Left lung (tissue), 10 donors: ENCODE measurements around the gene MMP25. TPM values are rescaled to one million over a fixed set of nuclear protein-coding genes. Genes with fewer than 3 reads are reported as not detected.

Experiments used
- ATAC-seq: fragments of 200-7000 bp; cut with Tn5 transposase; one replicate; pipeline ENCODE4 v1.9.1; 2020; ENCODE audit warnings: moderate library complexity
- DNase-seq, 4 donors: peaks; one replicate each; pipeline ENCODE4 v3.0.0-alpha.2; 2013 to 2020
- H3K27ac ChIP-seq, 2 donors: fragments of 200-600 bp; sonication (generic) in 1 of 2; one replicate each; pipeline versions ENCODE4 v1.5.0 to v1.8.0; 2020 to 2021
- H3K27me3 ChIP-seq, 2 donors: fragments of 200-600 bp; sonication (generic) in 1 of 2; one replicate each; pipeline versions ENCODE4 v1.5.0 to v1.8.0; 2020 to 2021
- H3K36me3 ChIP-seq, 2 donors: fragments of 200-600 bp; sonication (generic) in 1 of 2; one replicate each; pipeline versions ENCODE4 v1.5.0 to v1.8.0; 2020 to 2021
- H3K4me1 ChIP-seq, 2 donors: fragments of 200-600 bp; one replicate each; pipeline ENCODE4 v1.8.0; 2021
- H3K4me3 ChIP-seq, 2 donors: fragments of 200-600 bp; sonication (generic) in 1 of 2; one replicate each; pipeline versions ENCODE4 v1.5.0 to v1.8.0; 2020 to 2021; ENCODE audit warnings: mild to moderate bottlenecking in 1 of 2
- H3K9me3 ChIP-seq, 2 donors: fragments of 200-600 bp; sonication (generic) in 1 of 2; one replicate each; pipeline versions ENCODE4 v1.5.0 to v1.8.0; 2020 to 2021
- CTCF ChIP-seq, 2 donors: fragments of 200-600 bp; sonication (generic) in 1 of 2; IDR thresholded peaks; one replicate each; pipeline versions ENCODE4 v1.5.0 to v1.8.0; 2021; ENCODE audit warnings: antibody characterized with exemption in 2 of 2
- intact Hi-C, 2 donors: fragments of 100-400 bp; cut with DNase I; formaldehyde crosslinking; loops; one replicate each; pipeline versions ENCODE4 v1.11.2 to v1.14.2; 2022
- polyA plus RNA-seq, 6 donors: library from polyadenylated mRNA; unstranded; fragments of 120-200 nt; gene quantifications; one replicate each; pipeline ENCODE4 v1.2.1, GENCODE V29; 2013; ENCODE audit not compliant: insufficient read length in 6 of 6
- total RNA-seq, 2 donors: library from RNA; stranded (reverse); fragmentation: NEBNext Ultra II Directional; extraction: Animal tissue kit (Norgen Biotek cat#: 25700); gene quantifications; one replicate each; pipeline ENCODE4 v1.2.1, GENCODE V29; 2021
- donor health status: DM: no; HTN: yes; CAD: no.
- donor health status: DM: no; HTN: no; CAD: no.

Gene MMP25
- total and polyA plus RNA-seq, 8 donors, result 1.8 to 91.9 (median 2.4) TPM

GRCh38 chr16:3020604-3021448, 25.5 kb upstream of the MMP25 start:
- H3K9me3 ChIP-seq, result no peaks in the 10 kb centered on the region
- DNase-seq (peak in 3 of 4 donors; percentile 75 to 94 (median 84)), ATAC-seq (peak; percentile 57)
- peaks cover 9 to 27% of the 10 kb centered on the region in 2 donors for H3K27me3 ChIP-seq
- H3K27ac ChIP-seq, result peak overlapping the region; percentile 94 to 97
- peak overlapping the region; percentile 79 to 83 for H3K4me3 ChIP-seq
- intact Hi-C loops, result no loop called here
- H3K4me1 ChIP-seq, result peaks cover 35 to 61% of the 10 kb centered on the region in 2 donors
- H3K36me3 ChIP-seq, result peaks cover 0 to 9% of the 10 kb centered on the region in 2 donors
- TF ChIP-seq CTCF (IDR thresholded peaks at IDR 0.05), result peak in 1 of 2 donors; percentile 5

GRCh38 chr16:3021449-3022207, 24.7 kb upstream of the MMP25 start:
- Histone ChIP-seq H3K27me3 (peaks cover 9 to 24% of the 10 kb centered on the region in 2 donors), H3K36me3 (peaks cover 0 to 17% of the 10 kb centered on the region in 2 donors), H3K27ac (peak overlapping the region; percentile 94 to 97), H3K9me3 (no peaks in the 10 kb centered on the region), H3K4me3 (peak overlapping the region; percentile 79 to 83), H3K4me1 (peaks cover 35 to 61% of the 10 kb centered on the region in 2 donors)
- ATAC-seq (peak; percentile 64), DNase-seq (peak in 2 of 4 donors; percentile 67 to 91)
- intact Hi-C loops, result no loop called here
- peak in 1 of 2 donors; percentile 30 for TF ChIP-seq CTCF (IDR thresholded peaks at IDR 0.05)

- DNase-seq (peak in 3 of 4 donors; percentile 79 to 96 (median 92)), ATAC-seq (peak; percentile 57)
- H3K36me3 ChIP-seq, result peaks cover 0 to 23% of the 10 kb centered on the region in 2 donors
- peaks cover 35 to 61% of the 10 kb centered on the region in 2 donors for H3K4me1 ChIP-seq
- peak overlapping the region; percentile 79 to 83 for H3K4me3 ChIP-seq
- H3K9me3 ChIP-seq, result no peaks in the 10 kb centered on the region
- peak overlapping the region; percentile 94 to 97 for H3K27ac ChIP-seq
- peaks cover 9 to 19% of the 10 kb centered on the region in 2 donors for H3K27me3 ChIP-seq
- intact Hi-C loops, result no loop called here
- no peak for TF ChIP-seq CTCF (IDR thresholded peaks at IDR 0.05)
Observed at GRCh38 chr16:3022208-3022683, 24.1 kb upstream of the MMP25 start.

- peaks cover 0 to 26% of the 10 kb centered on the region in 2 donors for H3K36me3 ChIP-seq
- DNase-seq, result no peak
- H3K9me3 ChIP-seq, result no peaks in the 10 kb centered on the region
- no peak for ATAC-seq
- intact Hi-C loops, result no loop called here
- TF ChIP-seq CTCF (IDR thresholded peaks at IDR 0.05), result no peak
- H3K27me3 ChIP-seq, result peaks cover 8 to 13% of the 10 kb centered on the region in 2 donors
- H3K27ac ChIP-seq, result peak overlapping the region; percentile 94 to 97
- H3K4me3 ChIP-seq, result peak overlapping the region; percentile 61 to 83
- peaks cover 35 to 62% of the 10 kb centered on the region in 2 donors for H3K4me1 ChIP-seq
Observed at GRCh38 chr16:3022684-3023414, 23.5 kb upstream of the MMP25 start.
